HEK293 (cell line): Measurements from ENCODE around the gene F2R.
"Not testable (repeated sequence)": the region's sequence is repeated elsewhere in the genome, so short reads cannot be mapped to it uniquely, and the experiment has no call there.

ENCODE experiments used
- CTCF ChIA-PET: fragments of 350-600 bp; formaldehyde crosslinking; extraction: SDS; loops from one replicate; lab custom pipeline; 2021; ENCODE audit warnings: antibody characterized with exemption; lab: Yijun Ruan, JAX
- POLR2A ChIA-PET: fragments of 300-600 bp; formaldehyde crosslinking; extraction: SDS; loops from one replicate; lab custom pipeline; 2020; ENCODE audit warnings: antibody characterized with exemption, inconsistent platforms; lab: Yijun Ruan, JAX
- H3K27ac ChIP-seq: fragments of 200-500 bp; sonication (Bioruptor generic); 2 replicates; pipeline ENCODE4 v1.5.1; 2014; ENCODE audit warnings: low read depth, low read length, control low read depth, inconsistent platforms; ENCODE audit errors: extremely low read depth
- H3K36me3 ChIP-seq, 2 experiments: fragments of 200-500 bp in 1 of 2; sonication (Bioruptor generic) in 1 of 2; 1 replicate in 1 of 2; 2 replicates in 1 of 2; pipeline ENCODE4 v1.5.1; 2014 to 2017; ENCODE audit warnings: inconsistent platforms in 2 of 2, low read length in 2 of 2; ENCODE audit not compliant: control insufficient read depth in 2 of 2, insufficient read depth in 1 of 2
- H3K4me1 ChIP-seq: fragments of 200-500 bp; sonication (Bioruptor generic); 2 replicates; pipeline ENCODE4 v1.5.1; 2014; ENCODE audit warnings: mild to moderate bottlenecking, low read length, inconsistent platforms; ENCODE audit not compliant: control insufficient read depth, insufficient read depth
- H3K4me3 ChIP-seq: 2 replicates; pipeline ENCODE4 v1.5.1; 2011; ENCODE audit warnings: low read depth, mild to moderate bottlenecking, control low read depth, low read length, moderate library complexity
- H3K9me3 ChIP-seq: fragments of 200-500 bp; sonication (Bioruptor generic); 2 replicates; pipeline ENCODE4 v1.5.1; 2014; ENCODE audit warnings: low read depth, low read length, inconsistent platforms; ENCODE audit not compliant: control insufficient read depth, insufficient read depth
- BCL11A ChIP-seq: fragments of 450-650 bp; formaldehyde crosslinking; IDR thresholded peaks from 2 replicates; pipeline ENCODE4 v1.5.1; 2016; ENCODE audit warnings: low read depth, missing biosample characterization, missing genetic modification characterization
- EGR2 ChIP-seq: fragments of 450-650 bp; formaldehyde crosslinking; IDR thresholded peaks from 2 replicates; pipeline ENCODE4 v1.5.1; 2016; ENCODE audit warnings: low read depth, missing biosample characterization, missing genetic modification characterization
- KLF8 ChIP-seq: fragments of 450-650 bp; formaldehyde crosslinking; IDR thresholded peaks from 2 replicates; pipeline ENCODE4 v1.5.1; 2016; ENCODE audit warnings: missing biosample characterization, missing genetic modification characterization
- MZF1 ChIP-seq: fragments of 450-650 bp; formaldehyde crosslinking; IDR thresholded peaks from 2 replicates; pipeline ENCODE4 v1.5.1; 2017; ENCODE audit warnings: missing biosample characterization, missing genetic modification characterization, borderline replicate concordance
- YY2 ChIP-seq: fragments of 450-650 bp; formaldehyde crosslinking; IDR thresholded peaks from 2 replicates; pipeline ENCODE4 v1.5.1; 2016; ENCODE audit warnings: missing biosample characterization, missing genetic modification characterization
- ZBTB21 ChIP-seq: fragments of 450-650 bp; formaldehyde crosslinking; IDR thresholded peaks from 2 replicates; pipeline ENCODE4 v1.5.1; 2017; ENCODE audit warnings: missing biosample characterization, missing genetic modification characterization
- ZBTB6 ChIP-seq: fragments of 450-650 bp; formaldehyde crosslinking; IDR thresholded peaks from 2 replicates; pipeline ENCODE4 v1.5.1; 2017; ENCODE audit warnings: missing biosample characterization, missing genetic modification characterization
- ZIC2 ChIP-seq: fragments of 450-650 bp; formaldehyde crosslinking; IDR thresholded peaks from 2 replicates; pipeline ENCODE4 v1.5.1; 2016; ENCODE audit warnings: missing biosample characterization, missing genetic modification characterization
- ZNF114 ChIP-seq: fragments of 450-650 bp; formaldehyde crosslinking; IDR thresholded peaks from 2 replicates; pipeline ENCODE4 v1.5.0; 2017; ENCODE audit warnings: missing biosample characterization, missing genetic modification characterization
- ZNF184 ChIP-seq: fragments of 450-650 bp; IDR thresholded peaks from 2 replicates; pipeline ENCODE4 v1.5.1; 2018; ENCODE audit warnings: missing biosample characterization, mild to moderate bottlenecking, missing genetic modification characterization
- ZNF211 ChIP-seq: fragments of 450-650 bp; formaldehyde crosslinking; IDR thresholded peaks from 2 replicates; pipeline ENCODE4 v1.5.1; 2016; ENCODE audit warnings: low read depth, missing biosample characterization, missing genetic modification characterization
- ZNF221 ChIP-seq: fragments of 450-650 bp; formaldehyde crosslinking; IDR thresholded peaks from 2 replicates; pipeline ENCODE4 v1.5.1; 2017; ENCODE audit warnings: missing biosample characterization, missing genetic modification characterization, borderline replicate concordance
- ZNF558 ChIP-seq: fragments of 450-650 bp; formaldehyde crosslinking; IDR thresholded peaks from 2 replicates; pipeline ENCODE4 v1.5.1; 2016; ENCODE audit warnings: missing biosample characterization, missing genetic modification characterization
- ZNF560 ChIP-seq: fragments of 450-650 bp; formaldehyde crosslinking; IDR thresholded peaks from 2 replicates; pipeline ENCODE4 v1.5.1; 2017; ENCODE audit warnings: missing biosample characterization, missing genetic modification characterization, borderline replicate concordance
- ZNF791 ChIP-seq: fragments of 450-650 bp; formaldehyde crosslinking; IDR thresholded peaks from 2 replicates; pipeline ENCODE4 v1.5.1; 2016; ENCODE audit warnings: missing biosample characterization, missing genetic modification characterization
- TF ChIP-seq, protein P1 (sequence below): fragments of 450-650 bp; formaldehyde crosslinking; IDR thresholded peaks from 2 replicates; pipeline ENCODE4 v1.5.1; 2016; ENCODE audit warnings: missing biosample characterization, missing genetic modification characterization
- TF ChIP-seq, protein P2 (sequence below): fragments of 450-650 bp; formaldehyde crosslinking; IDR thresholded peaks from 2 replicates; pipeline ENCODE4 v1.5.1; 2016; ENCODE audit warnings: missing biosample characterization, missing genetic modification characterization
- TF ChIP-seq, protein P3 (sequence below): sonication (generic); formaldehyde crosslinking; IDR thresholded peaks from 2 replicates; pipeline ENCODE4 v1.8.1; 2022; ENCODE audit warnings: mild to moderate bottlenecking, moderate library complexity, missing genetic modification reagents

F2R gene

DNA sequence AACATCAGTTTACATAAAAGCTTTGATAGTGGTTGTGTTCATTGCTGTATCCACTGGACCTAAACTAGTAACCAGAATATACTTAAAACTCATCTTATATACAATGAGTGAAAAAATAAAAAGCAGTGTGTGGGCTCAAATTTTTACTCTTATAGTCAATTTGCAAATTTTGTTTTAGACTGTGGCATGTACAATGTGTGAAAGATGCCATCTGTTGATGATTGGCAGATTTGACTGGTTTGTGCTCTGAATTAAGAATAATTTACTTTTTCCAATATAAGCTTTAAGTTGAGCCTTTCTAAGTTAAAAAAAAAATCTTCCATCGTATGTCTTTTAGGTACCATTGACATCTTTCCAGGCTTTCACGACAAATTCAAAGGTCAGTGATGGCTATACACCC is 60.5 kb downstream of the F2R start:
- TF ChIP-seq, protein P1, sequence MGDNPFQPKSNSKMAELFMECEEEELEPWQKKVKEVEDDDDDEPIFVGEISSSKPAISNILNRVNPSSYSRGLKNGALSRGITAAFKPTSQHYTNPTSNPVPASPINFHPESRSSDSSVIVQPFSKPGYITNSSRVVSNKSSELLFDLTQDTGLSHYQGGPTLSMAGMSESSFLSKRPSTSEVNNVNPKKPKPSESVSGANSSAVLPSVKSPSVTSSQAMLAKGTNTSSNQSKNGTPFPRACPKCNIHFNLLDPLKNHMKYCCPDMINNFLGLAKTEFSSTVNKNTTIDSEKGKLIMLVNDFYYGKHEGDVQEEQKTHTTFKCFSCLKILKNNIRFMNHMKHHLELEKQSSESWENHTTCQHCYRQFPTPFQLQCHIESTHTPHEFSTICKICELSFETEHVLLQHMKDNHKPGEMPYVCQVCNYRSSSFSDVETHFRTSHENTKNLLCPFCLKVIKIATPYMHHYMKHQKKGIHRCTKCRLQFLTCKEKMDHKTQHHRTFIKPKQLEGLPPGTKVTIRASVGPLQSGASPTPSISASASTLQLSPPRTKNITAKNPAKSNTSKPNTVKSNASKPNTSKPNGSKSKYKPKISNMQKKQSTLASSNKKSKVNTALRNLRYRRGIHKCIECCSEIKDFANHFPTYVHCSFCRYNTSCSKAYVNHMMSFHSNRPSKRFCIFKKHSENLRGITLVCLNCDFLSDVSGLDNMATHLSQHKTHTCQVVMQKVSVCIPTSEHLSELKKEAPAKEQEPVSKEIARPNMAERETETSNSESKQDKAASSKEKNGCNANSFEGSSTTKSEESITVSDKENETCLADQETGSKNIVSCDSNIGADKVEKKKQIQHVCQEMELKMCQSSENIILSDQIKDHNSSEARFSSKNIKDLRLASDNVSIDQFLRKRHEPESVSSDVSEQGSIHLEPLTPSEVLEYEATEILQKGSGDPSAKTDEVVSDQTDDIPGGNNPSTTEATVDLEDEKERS (tag by site-specific recombination): no peak
- TF ChIP-seq ZBTB6 (no peak), KLF8 (tag by site-specific recombination) (no peak), ZNF114 (tag by site-specific recombination) (no peak), ZNF560 (tag by site-specific recombination) (no peak), EGR2 (tag by site-specific recombination) (no peak), BCL11A (tag by site-specific recombination) (no peak), ZIC2 (tag by site-specific recombination) (no peak), YY2 (tag by site-specific recombination) (no peak), ZNF791 (no peak), ZNF558 (tag by site-specific recombination) (no peak), ZBTB21 (no peak), ZNF211 (no peak), ZNF221 (tag by site-specific recombination) (no peak), MZF1 (tag by site-specific recombination) (no peak), ZNF184 (tag by site-specific recombination) (no peak)
- TF ChIP-seq, protein P2, sequence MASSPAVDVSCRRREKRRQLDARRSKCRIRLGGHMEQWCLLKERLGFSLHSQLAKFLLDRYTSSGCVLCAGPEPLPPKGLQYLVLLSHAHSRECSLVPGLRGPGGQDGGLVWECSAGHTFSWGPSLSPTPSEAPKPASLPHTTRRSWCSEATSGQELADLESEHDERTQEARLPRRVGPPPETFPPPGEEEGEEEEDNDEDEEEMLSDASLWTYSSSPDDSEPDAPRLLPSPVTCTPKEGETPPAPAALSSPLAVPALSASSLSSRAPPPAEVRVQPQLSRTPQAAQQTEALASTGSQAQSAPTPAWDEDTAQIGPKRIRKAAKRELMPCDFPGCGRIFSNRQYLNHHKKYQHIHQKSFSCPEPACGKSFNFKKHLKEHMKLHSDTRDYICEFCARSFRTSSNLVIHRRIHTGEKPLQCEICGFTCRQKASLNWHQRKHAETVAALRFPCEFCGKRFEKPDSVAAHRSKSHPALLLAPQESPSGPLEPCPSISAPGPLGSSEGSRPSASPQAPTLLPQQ (tag by site-specific recombination): no peak
- TF ChIP-seq, protein P3, sequence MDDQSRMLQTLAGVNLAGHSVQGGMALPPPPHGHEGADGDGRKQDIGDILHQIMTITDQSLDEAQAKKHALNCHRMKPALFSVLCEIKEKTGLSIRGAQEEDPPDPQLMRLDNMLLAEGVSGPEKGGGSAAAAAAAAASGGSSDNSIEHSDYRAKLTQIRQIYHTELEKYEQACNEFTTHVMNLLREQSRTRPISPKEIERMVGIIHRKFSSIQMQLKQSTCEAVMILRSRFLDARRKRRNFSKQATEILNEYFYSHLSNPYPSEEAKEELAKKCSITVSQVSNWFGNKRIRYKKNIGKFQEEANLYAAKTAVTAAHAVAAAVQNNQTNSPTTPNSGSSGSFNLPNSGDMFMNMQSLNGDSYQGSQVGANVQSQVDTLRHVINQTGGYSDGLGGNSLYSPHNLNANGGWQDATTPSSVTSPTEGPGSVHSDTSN (CRISPR knock-in tag): no peak
- TF ChIP-seq, all 188 proteins: peak for 0
- Histone ChIP-seq H3K4me1 (no peaks in the 10 kb centered on the region), H3K4me3 (no peak overlapping the region), H3K27ac (no peak overlapping the region), H3K36me3 (no peaks in the 10 kb centered on the region), H3K9me3 (no peaks in the 10 kb centered on the region)
- ChIA-PET POLR2A (interaction anchor here (0.6 kb wide), 1 partner anchor 61 kb away, joined by 5 read pairs; no protein-coding TSS in a partner anchor), CTCF (interaction anchor here (0.7 to 3.9 kb wide), 7 partner anchors 8 to 176 kb away, joined by 3 to 92 read pairs (median 5); no protein-coding TSS in a partner anchor)

DNA sequence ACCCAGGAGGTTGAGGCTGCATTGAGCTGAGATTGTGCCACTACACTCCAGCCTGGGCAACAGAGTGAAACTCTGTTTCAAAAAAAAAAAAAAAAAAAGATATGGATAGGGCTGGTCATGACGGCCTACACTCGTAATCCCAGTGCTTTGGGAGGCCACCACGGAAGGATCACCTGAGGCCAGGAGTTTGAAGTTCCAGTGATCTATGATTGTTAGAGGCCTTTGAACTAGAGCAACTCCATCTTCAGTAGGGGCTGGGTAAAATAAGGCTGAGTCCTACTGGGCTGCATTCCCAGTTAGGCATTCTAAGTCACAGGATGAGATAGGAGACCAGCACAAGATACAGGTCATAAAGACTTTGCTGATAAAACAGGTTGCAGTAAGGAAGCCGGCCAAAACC is 64.7 kb downstream of the F2R start:
- H3K27ac ChIP-seq, H3K9me3 ChIP-seq, H3K4me1 ChIP-seq, H3K4me3 ChIP-seq, CTCF ChIA-PET, H3K36me3 ChIP-seq: not testable (repeated sequence)
- POLR2A ChIA-PET: interaction anchor here (0.7 kb wide), 2 partner anchors 19 to 39 kb away, joined by 3 read pairs; partner anchors contain the start of gene F2RL1
